A549 (cell line): ENCODE results near the gene TBXA2R. TPM values are rescaled to one million over a fixed set of nuclear protein-coding genes. Genes with fewer than 3 reads are reported as not detected.

Experiments
- ATAC-seq, 2 experiments: fragments of 200-7000 bp in 1 of 2; fragments of >200 bp in 1 of 2; cut with Nextera tagmentation in 1 of 2; cut with Tn5 transposase in 1 of 2; 3 replicates each; pipeline versions ENCODE4 v1.8.0 to v1.9.1; 2018 to 2020; ENCODE audit warnings: mild to moderate bottlenecking in 1 of 2, moderate library complexity in 1 of 2
- CTCF ChIA-PET: fragments of 300-600 bp; sonication (Branson Sonifier 250); formaldehyde crosslinking; extraction: SDS; loops from one replicate; lab custom pipeline; 2021; ENCODE audit warnings: antibody characterized with exemption, inconsistent platforms; lab: Yijun Ruan, JAX
- POLR2A ChIA-PET: fragments of 350-600 bp; formaldehyde crosslinking; extraction: SDS; loops from one replicate; lab custom pipeline; 2021; ENCODE audit warnings: antibody characterized with exemption, inconsistent platforms; lab: Yijun Ruan, JAX
- DNase-seq, 2 experiments: peaks; one replicate each; pipeline versions ENCODE4 v3.0.0 to v3.0.0-alpha.2; 2011 to 2016; ENCODE audit warnings: low read depth in 1 of 2, low spot score in 1 of 2
- FAIRE-seq: peaks from 2 replicates; lab custom pipeline; 2011; peaks lifted over from hg19 to GRCh38; lab: Jason Lieb, UNC
- H3K27ac ChIP-seq, 2 experiments: fragments of >200 bp; sonication (Bioruptor Twin); formaldehyde crosslinking; 3 replicates each; pipeline ENCODE4 v1.5.1; 2016 to 2017
- H3K4me1 ChIP-seq: fragments of >200 bp; sonication (Bioruptor Twin); formaldehyde crosslinking; 3 replicates; pipeline ENCODE4 v1.6.1; 2016
- H3K4me2 ChIP-seq: fragments of >200 bp; sonication (Bioruptor Twin); formaldehyde crosslinking; 3 replicates; pipeline ENCODE4 v1.6.1; 2016
- H3K4me3 ChIP-seq: fragments of >200 bp; sonication (Bioruptor Twin); formaldehyde crosslinking; 3 replicates; pipeline ENCODE4 v1.5.1; 2016
- H3K9me3 ChIP-seq: fragments of >200 bp; sonication (Bioruptor Twin); formaldehyde crosslinking; 3 replicates; pipeline ENCODE4 v1.6.1; 2016
- BHLHE40 ChIP-seq: IDR thresholded peaks from 2 replicates; pipeline ENCODE4 v1.6.1; 2012; ENCODE audit warnings: low read depth, low read length, inconsistent platforms
- CBX2 ChIP-seq: fragments of 200-600 bp; sonication (generic); IDR thresholded peaks from 2 replicates; pipeline ENCODE4 v1.6.1; 2016; ENCODE audit warnings: low read depth, mild to moderate bottlenecking, borderline replicate concordance
- CHD2 ChIP-seq: fragments of 150-350 bp; IDR thresholded peaks from 2 replicates; pipeline ENCODE4 v1.6.1; 2014; ENCODE audit warnings: low read length; ENCODE audit not compliant: partially characterized antibody
- CHD4 ChIP-seq: fragments of 200-600 bp; sonication (generic); IDR thresholded peaks from 2 replicates; pipeline ENCODE4 v1.6.1; 2016; ENCODE audit warnings: antibody characterized with exemption, mild to moderate bottlenecking, borderline replicate concordance
- EHF ChIP-seq: fragments of 250-450 bp; sonication (Bioruptor Pico); IDR thresholded peaks from 2 replicates; pipeline ENCODE4 v1.5.0; 2020; ENCODE audit warnings: mild to moderate bottlenecking
- EHMT2 ChIP-seq: fragments of 200-600 bp; sonication (generic); IDR thresholded peaks from 2 replicates; pipeline ENCODE4 v1.6.1; 2016; ENCODE audit warnings: antibody characterized with exemption, low read depth, mild to moderate bottlenecking, moderate library complexity
- ESRRA ChIP-seq: fragments of 150-350 bp; IDR thresholded peaks from 2 replicates; pipeline ENCODE4 v1.6.1; 2014; ENCODE audit warnings: mild to moderate bottlenecking, low read length, borderline replicate concordance
- FOSL2 ChIP-seq, 2 experiments: fragments of 450-650 bp in 1 of 2; fragments of >200 bp in 1 of 2; sonication (Bioruptor Twin) in 1 of 2; formaldehyde crosslinking; IDR thresholded peaks; 2 replicates each; pipeline versions ENCODE4 v1.5.0 to v1.6.1; 2016 to 2020; ENCODE audit warnings: mild to moderate bottlenecking in 1 of 2, moderate library complexity in 1 of 2
- HEYL ChIP-seq: fragments of 250-450 bp; sonication (Bioruptor Pico); IDR thresholded peaks from 2 replicates; pipeline ENCODE4 v1.8.0; 2021; ENCODE audit warnings: mild to moderate bottlenecking, moderate library complexity
- HOXA7 ChIP-seq: fragments of 250-450 bp; sonication (Bioruptor Pico); IDR thresholded peaks from 2 replicates; pipeline ENCODE4 v1.5.0; 2020; ENCODE audit warnings: mild to moderate bottlenecking, moderate library complexity
- HOXB13 ChIP-seq: fragments of 250-450 bp; sonication (Bioruptor Pico); IDR thresholded peaks from 2 replicates; pipeline ENCODE4 v1.5.0; 2020; ENCODE audit warnings: low read depth, mild to moderate bottlenecking, moderate library complexity
- JUNB ChIP-seq: fragments of >200 bp; sonication (Bioruptor Twin); formaldehyde crosslinking; IDR thresholded peaks from 2 replicates; pipeline ENCODE4 v1.6.1; 2016
- MAZ ChIP-seq: fragments of 150-350 bp; IDR thresholded peaks from 2 replicates; pipeline ENCODE4 v1.6.1; 2014; ENCODE audit warnings: antibody characterized with exemption, low read depth, low read length, borderline replicate concordance
- POLR2A ChIP-seq: IDR thresholded peaks from 2 replicates; pipeline ENCODE4 v1.6.1; 2012; ENCODE audit warnings: mild to moderate bottlenecking, low read length
- RAD21 ChIP-seq, 2 experiments: fragments of >200 bp in 1 of 2; sonication (Bioruptor Twin) in 1 of 2; formaldehyde crosslinking in 1 of 2; IDR thresholded peaks in 1 of 2; conservative IDR thresholded peaks in 1 of 2; 2 replicates in 1 of 2; 3 replicates in 1 of 2; pipeline ENCODE4 v1.6.1; 2012 to 2018; ENCODE audit warnings: inconsistent platforms in 1 of 2
- SMC3 ChIP-seq: fragments of >200 bp; sonication (Bioruptor Twin); formaldehyde crosslinking; IDR thresholded peaks from 3 replicates; pipeline ENCODE4 v1.6.1; 2018; ENCODE audit warnings: inconsistent platforms
- TP53 ChIP-seq: fragments of 250-450 bp; sonication (Bioruptor Pico); IDR thresholded peaks from 2 replicates; pipeline ENCODE4 v1.5.0; 2021; ENCODE audit warnings: mild to moderate bottlenecking, moderate library complexity
- ZC3H11A ChIP-seq: fragments of 450-650 bp; IDR thresholded peaks from 2 replicates; pipeline ENCODE4 v1.6.1; 2014; ENCODE audit warnings: antibody characterized with exemption, mild to moderate bottlenecking
- ZFP36 ChIP-seq: fragments of 450-650 bp; IDR thresholded peaks from 2 replicates; pipeline ENCODE4 v1.6.1; 2014; ENCODE audit warnings: borderline replicate concordance; ENCODE audit not compliant: partially characterized antibody
- WGBS: methylation state at CpG from one replicate; pipeline ENCODE4 v1.1.6; 2017; ENCODE audit errors: missing lambda C conversion rate; 5-methylcytosine and 5-hydroxymethylcytosine counted together
- polyA plus RNA-seq, 4 experiments: library from polyadenylated mRNA; depleted of rRNA in 3 of 4; stranded (reverse); fragments of >200 nt; fragmentation: RNase III in 1 of 4; extraction: RNeasy Plus Mini Kit Qiagen cat#74134 plus additional on column Dnase treatment in 1 of 4; gene quantifications; 2 replicates in 3 of 4; 3 replicates in 1 of 4; pipeline ENCODE4 v1.2.3, GENCODE V29; 2011 to 2017
- TF ChIP-seq, protein P1 (sequence below): IDR thresholded peaks from 2 replicates; pipeline ENCODE4 v1.6.1; 2012; ENCODE audit warnings: low read depth, borderline replicate concordance
- TF ChIP-seq, protein P2 (sequence below): fragments of 250-450 bp; sonication (Bioruptor Pico); IDR thresholded peaks from 2 replicates; pipeline ENCODE4 v1.5.0; 2020; ENCODE audit warnings: low read depth, mild to moderate bottlenecking, moderate library complexity
- TF ChIP-seq, protein P3 (sequence below): IDR thresholded peaks from 2 replicates; pipeline ENCODE4 v1.6.1; 2012
- TF ChIP-seq, protein P4 (sequence below): fragments of >200 bp; sonication (Bioruptor Twin); formaldehyde crosslinking; IDR thresholded peaks from 3 replicates; pipeline ENCODE4 v1.5.1; 2016

Gene TBXA2R
- polyA plus RNA-seq, 2 of the 4 experiments (the other 2 are of a cell fraction): 0.13 to 0.49 TPM

DNA sequence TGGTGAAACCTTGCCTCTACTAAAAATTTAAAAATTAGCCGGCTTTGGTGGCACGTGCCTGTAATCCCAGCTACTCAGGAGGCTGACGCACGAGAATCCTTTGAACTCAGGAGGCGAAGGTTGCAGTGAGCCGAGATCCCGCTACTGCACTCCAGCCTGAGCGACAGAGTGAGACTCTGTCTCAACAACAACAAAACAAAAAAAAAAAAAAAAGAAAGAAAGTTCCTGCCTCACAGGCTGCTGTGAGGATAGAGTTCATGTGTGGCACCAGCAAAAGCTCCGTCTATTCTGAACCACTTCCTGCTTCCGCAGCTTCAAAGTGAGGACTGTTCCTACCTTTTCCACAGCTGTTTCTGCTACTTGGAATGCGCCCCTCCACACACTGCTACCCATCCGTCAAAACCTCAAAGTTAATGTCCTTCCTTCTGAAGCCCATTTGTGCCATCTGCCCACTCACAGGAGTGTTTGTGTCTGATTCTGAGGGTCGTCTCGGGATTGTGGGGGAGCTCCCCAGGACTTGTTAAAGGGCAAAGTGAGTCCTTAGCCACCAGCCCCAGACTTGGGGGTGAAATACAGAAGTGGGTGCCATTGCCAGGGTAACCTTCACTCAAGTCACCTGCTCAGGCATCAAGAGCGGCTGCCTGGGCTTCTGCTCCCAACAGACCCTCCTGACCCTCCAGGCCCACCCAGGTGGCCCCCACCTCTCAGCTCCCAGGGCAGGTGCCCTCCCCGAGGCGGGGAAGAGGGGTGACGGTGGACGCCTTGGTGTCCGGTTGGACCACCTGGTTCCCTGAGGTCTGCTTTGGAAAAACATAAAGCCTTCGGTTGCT lies 52.2 kb downstream of the TBXA2R start:
- ATAC-seq (no peak), DNase-seq (no peak), FAIRE-seq (no peak)
- POLR2A ChIA-PET: no interaction called here
- TF ChIP-seq MAZ (no peak), HOXB13 (CRISPR knock-in tag) (no peak), FOSL2 (IDR thresholded peaks at IDR 0.05) (no peak), FOSL2 (CRISPR knock-in tag; IDR thresholded peaks at IDR 0.05) (no peak), POLR2A (no peak), HOXA7 (no peak), EHF (CRISPR knock-in tag) (no peak), BHLHE40 (no peak), CHD4 (no peak)
- TF ChIP-seq, protein P1, sequence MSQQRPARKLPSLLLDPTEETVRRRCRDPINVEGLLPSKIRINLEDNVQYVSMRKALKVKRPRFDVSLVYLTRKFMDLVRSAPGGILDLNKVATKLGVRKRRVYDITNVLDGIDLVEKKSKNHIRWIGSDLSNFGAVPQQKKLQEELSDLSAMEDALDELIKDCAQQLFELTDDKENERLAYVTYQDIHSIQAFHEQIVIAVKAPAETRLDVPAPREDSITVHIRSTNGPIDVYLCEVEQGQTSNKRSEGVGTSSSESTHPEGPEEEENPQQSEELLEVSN: no peak
- TF ChIP-seq, protein P2, sequence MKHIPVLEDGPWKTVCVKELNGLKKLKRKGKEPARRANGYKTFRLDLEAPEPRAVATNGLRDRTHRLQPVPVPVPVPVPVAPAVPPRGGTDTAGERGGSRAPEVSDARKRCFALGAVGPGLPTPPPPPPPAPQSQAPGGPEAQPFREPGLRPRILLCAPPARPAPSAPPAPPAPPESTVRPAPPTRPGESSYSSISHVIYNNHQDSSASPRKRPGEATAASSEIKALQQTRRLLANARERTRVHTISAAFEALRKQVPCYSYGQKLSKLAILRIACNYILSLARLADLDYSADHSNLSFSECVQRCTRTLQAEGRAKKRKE (CRISPR knock-in tag): no peak
- Histone ChIP-seq H3K4me2 (no peak overlapping the region; the same call in 2 of the 3 replicates), H3K4me1 (peaks cover 22% of the 10 kb centered on the region), H3K9me3 (no peaks in the 10 kb centered on the region), H3K27ac (0 out of 6 replicates have a peak overlapping the region, but pooled peaks of 1 of the 2 experiments have one; percentile 33), H3K4me3 (no peak overlapping the region)
- CTCF ChIA-PET: interaction anchor here (0.6 to 10.0 kb wide), 3 partner anchors 9 to 20 kb away, joined by 3 to 70 read pairs (median 54); partner anchors contain the start of gene HMG20B
- 91% methylated on average over 20 of the region's 21 CpGs for WGBS

DNA sequence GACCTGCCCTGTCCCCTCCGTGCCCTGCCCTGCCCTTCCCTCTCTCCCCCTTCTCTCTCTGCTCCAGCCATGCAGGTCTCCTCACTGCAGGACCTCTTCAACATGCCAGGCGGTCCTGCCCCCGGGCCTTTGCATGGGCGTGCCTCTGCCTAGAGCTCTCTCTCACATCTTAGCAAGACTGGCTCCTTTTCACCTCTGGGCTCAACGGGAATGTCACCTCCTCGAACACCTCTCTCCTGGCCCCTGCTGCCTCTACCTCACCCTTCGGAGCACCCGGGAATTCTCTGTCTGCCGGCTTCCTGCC lies 54.9 kb downstream of the TBXA2R start:
- ChIA-PET CTCF (interaction anchor here (1.9 kb wide), 1 partner anchor 24 kb away, joined by 11 read pairs; no protein-coding TSS in a partner anchor), POLR2A (no interaction called here)
- H3K4me2 ChIP-seq: no peak overlapping the region
- 87% methylated on average over 9 of the region's 9 CpGs for WGBS
- H3K4me3 ChIP-seq: no peak overlapping the region
- peaks cover 16% of the 10 kb centered on the region for H3K4me1 ChIP-seq
- FAIRE-seq: no peak
- DNase-seq: no peak
- TF ChIP-seq RAD21 (conservative IDR thresholded peaks at IDR 0.05 in 1 of 2, IDR thresholded peaks at IDR 0.05 in 1 of 2) (no peak), EHMT2 (no peak), TP53 (CRISPR knock-in tag) (no peak), ESRRA (no peak), ZC3H11A (no peak), EHF (CRISPR knock-in tag) (no peak), CBX2 (no peak), ZFP36 (no peak), HEYL (CRISPR knock-in tag) (no peak), CHD2 (no peak), HOXA7 (no peak), SMC3 (no peak), JUNB (no peak)
- TF ChIP-seq, protein P3, sequence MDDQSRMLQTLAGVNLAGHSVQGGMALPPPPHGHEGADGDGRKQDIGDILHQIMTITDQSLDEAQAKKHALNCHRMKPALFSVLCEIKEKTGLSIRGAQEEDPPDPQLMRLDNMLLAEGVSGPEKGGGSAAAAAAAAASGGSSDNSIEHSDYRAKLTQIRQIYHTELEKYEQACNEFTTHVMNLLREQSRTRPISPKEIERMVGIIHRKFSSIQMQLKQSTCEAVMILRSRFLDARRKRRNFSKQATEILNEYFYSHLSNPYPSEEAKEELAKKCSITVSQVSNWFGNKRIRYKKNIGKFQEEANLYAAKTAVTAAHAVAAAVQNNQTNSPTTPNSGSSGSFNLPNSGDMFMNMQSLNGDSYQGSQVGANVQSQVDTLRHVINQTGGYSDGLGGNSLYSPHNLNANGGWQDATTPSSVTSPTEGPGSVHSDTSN: no peak
- TF ChIP-seq, protein P4, sequence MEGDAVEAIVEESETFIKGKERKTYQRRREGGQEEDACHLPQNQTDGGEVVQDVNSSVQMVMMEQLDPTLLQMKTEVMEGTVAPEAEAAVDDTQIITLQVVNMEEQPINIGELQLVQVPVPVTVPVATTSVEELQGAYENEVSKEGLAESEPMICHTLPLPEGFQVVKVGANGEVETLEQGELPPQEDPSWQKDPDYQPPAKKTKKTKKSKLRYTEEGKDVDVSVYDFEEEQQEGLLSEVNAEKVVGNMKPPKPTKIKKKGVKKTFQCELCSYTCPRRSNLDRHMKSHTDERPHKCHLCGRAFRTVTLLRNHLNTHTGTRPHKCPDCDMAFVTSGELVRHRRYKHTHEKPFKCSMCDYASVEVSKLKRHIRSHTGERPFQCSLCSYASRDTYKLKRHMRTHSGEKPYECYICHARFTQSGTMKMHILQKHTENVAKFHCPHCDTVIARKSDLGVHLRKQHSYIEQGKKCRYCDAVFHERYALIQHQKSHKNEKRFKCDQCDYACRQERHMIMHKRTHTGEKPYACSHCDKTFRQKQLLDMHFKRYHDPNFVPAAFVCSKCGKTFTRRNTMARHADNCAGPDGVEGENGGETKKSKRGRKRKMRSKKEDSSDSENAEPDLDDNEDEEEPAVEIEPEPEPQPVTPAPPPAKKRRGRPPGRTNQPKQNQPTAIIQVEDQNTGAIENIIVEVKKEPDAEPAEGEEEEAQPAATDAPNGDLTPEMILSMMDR: no peak
- ATAC-seq: no peak
- no peaks in the 10 kb centered on the region for H3K9me3 ChIP-seq
- H3K27ac ChIP-seq: no peak overlapping the region
